H1 (cell line): ENCODE measurements around the gene CFD. TPM values are rescaled to one million over a fixed set of nuclear protein-coding genes. Genes with fewer than 3 reads are reported as not detected.

Source experiments
- CHD7 ChIP-seq: fragments of 300-600 bp; sonication (generic); IDR thresholded peaks from 2 replicates; pipeline ENCODE4 v1.7.1; 2012; ENCODE audit warnings: low read length, moderate library complexity, mild to moderate bottlenecking, inconsistent platforms; ENCODE audit not compliant: insufficient replicate concordance
- CREB1 ChIP-seq: IDR thresholded peaks from 2 replicates; pipeline ENCODE4 v1.6.1; 2012; ENCODE audit warnings: inconsistent platforms
- EZH2 ChIP-seq: fragments of 200-600 bp; sonication (generic); IDR thresholded peaks from 2 replicates; pipeline ENCODE4 v1.7.1; 2012; ENCODE audit warnings: low read depth, mild to moderate bottlenecking, moderate library complexity, low read length, inconsistent platforms; ENCODE audit not compliant: severe bottlenecking
- SIX5 ChIP-seq: IDR thresholded peaks from 2 replicates; pipeline ENCODE4 v1.6.1; 2011; ENCODE audit warnings: mild to moderate bottlenecking, low read depth, low read length
- SP4 ChIP-seq: IDR thresholded peaks from 2 replicates; pipeline ENCODE4 v1.6.1; 2012; ENCODE audit warnings: low read length, inconsistent platforms
- SUZ12 ChIP-seq: fragments of 200-600 bp; sonication (generic); IDR thresholded peaks from 2 replicates; pipeline ENCODE4 v1.6.1; 2012; ENCODE audit warnings: mild to moderate bottlenecking, inconsistent platforms, low read length, moderate library complexity, mixed read lengths
- TAF7 ChIP-seq: optimal IDR thresholded peaks from 2 replicates; pipeline ENCODE3; 2011; ENCODE audit warnings: low read depth, mild to moderate bottlenecking, inconsistent platforms, low read length, moderate library complexity, borderline replicate concordance
- polyA plus RNA-seq, 7 experiments: library from polyadenylated mRNA; depleted of rRNA in 3 of 7; stranded (reverse) in 5 of 7; unstranded in 2 of 7; fragments of >200 nt in 5 of 7; fragments of 200-250 nt in 2 of 7; gene quantifications; 1 replicate in 5 of 7; 2 replicates in 1 of 7; 4 replicates in 1 of 7; pipeline versions ENCODE4 v1.2.1 to v1.2.3, GENCODE V29; 2011 to 2013; ENCODE audit warnings: missing spikeins in 2 of 7, mixed read lengths in 2 of 7
- total RNA-seq: library from RNA; stranded (reverse); fragmentation: NEBNext Ultra II Directional; extraction: Animal tissue kit (Norgen Biotek cat#: 25700); gene quantifications from 2 replicates; pipeline ENCODE4 v1.2.1, GENCODE V29; 2021

Gene CFD
- total and polyA plus RNA-seq, 2 of the 8 experiments (the other 6 are each of a cell fraction or from before 2014, with no cell fraction given): 1.7 to 2.8 TPM

- TF ChIP-seq CHD7 (no peak), TAF7 (no peak), EZH2 (no peak), CREB1 (no peak), SP4 (no peak), SIX5 (no peak), SUZ12 (no peak)
Measured at GRCh38 chr19:840519-841206, 18.8 kb upstream of the CFD start, which contains the start of gene PRTN3 (continued).
